C4-2B (cell line): Measurements from ENCODE around the gene CASZ1.

Source experiments
- H3K27ac ChIP-seq: fragments of 450-650 bp; 2 replicates; pipeline ENCODE4 v1.5.1; 2017
- CTCF ChIP-seq: fragments of 450-650 bp; conservative IDR thresholded peaks from 2 replicates; pipeline ENCODE4 v1.5.1; 2017; ENCODE audit warnings: mild to moderate bottlenecking
- ZFX ChIP-seq: fragments of 450-650 bp; IDR thresholded peaks from 2 replicates; pipeline ENCODE4 v1.6.1; 2017

CASZ1 gene

GRCh38 chr1:10768552-10768951 is 27.9 kb downstream of the CASZ1 start:
- TF ChIP-seq ZFX: no peak
- TF ChIP-seq CTCF: no peak

GRCh38 chr1:10767282-10767681 is 29.2 kb downstream of the CASZ1 start:
- no peak for TF ChIP-seq ZFX
- no peak for TF ChIP-seq CTCF
- H3K27ac ChIP-seq: peak overlapping the region; percentile 71

More at GRCh38 chr1:10768552-10768951, 27.9 kb downstream of the CASZ1 start:
- peak overlapping the region; percentile 71; the same call in 1 of the 2 replicates for H3K27ac ChIP-seq

GRCh38 chr1:10765734-10766478 is 30.5 kb downstream of the CASZ1 start:
- TF ChIP-seq ZFX (no peak), CTCF (no peak)
- peak overlapping the region; percentile 71 for H3K27ac ChIP-seq

GRCh38 chr1:10765304-10765703 is 31.1 kb downstream of the CASZ1 start:
- peak overlapping the region; percentile 71 for H3K27ac ChIP-seq
- no peak for TF ChIP-seq ZFX
- TF ChIP-seq CTCF: no peak

GRCh38 chr1:10764296-10764798 is 32.1 kb downstream of the CASZ1 start:
- no peak for TF ChIP-seq ZFX
- TF ChIP-seq CTCF: no peak

GRCh38 chr1:10762875-10763274 is 33.6 kb downstream of the CASZ1 start:
- H3K27ac ChIP-seq: peak overlapping the region; percentile 42; the same call in 1 of the 2 replicates
- no peak for TF ChIP-seq CTCF
- TF ChIP-seq ZFX: no peak

More at GRCh38 chr1:10764296-10764798, 32.1 kb downstream of the CASZ1 start:
- peak overlapping the region; percentile 71 for H3K27ac ChIP-seq

GRCh38 chr1:10762153-10762523 is 34.3 kb downstream of the CASZ1 start:
- H3K27ac ChIP-seq: peak overlapping the region; percentile 42
- no peak for TF ChIP-seq CTCF
- TF ChIP-seq ZFX: no peak
